Vagina (tissue), 2 donors: ENCODE results near the gene PDE4D.

ENCODE experiments used
- CTCF ChIP-seq, 3 experiments: fragments of 450-650 bp in 2 of 3; fragments of 200-600 bp in 1 of 3; sonication (generic) in 1 of 3; IDR thresholded peaks; one replicate each; pipeline ENCODE4 v1.5.1; 2017 to 2019; ENCODE audit warnings: antibody characterized with exemption in 3 of 3, mild to moderate bottlenecking in 2 of 3, moderate library complexity in 2 of 3
- POLR2A ChIP-seq, 2 donors: fragments of 450-650 bp; IDR thresholded peaks; one replicate each; pipeline ENCODE4 v1.6.1; 2017; ENCODE audit warnings: antibody characterized with exemption in 2 of 2, mild to moderate bottlenecking in 2 of 2, moderate library complexity in 2 of 2
- POLR2AphosphoS5 ChIP-seq, 2 donors: sonication (generic); formaldehyde crosslinking; IDR thresholded peaks; one replicate each; pipeline ENCODE4 v1.9.0; 2017; ENCODE audit warnings: antibody characterized with exemption in 2 of 2, mild to moderate bottlenecking in 2 of 2, low read depth in 1 of 2; ENCODE audit not compliant: insufficient read depth in 1 of 2

- TF ChIP-seq POLR2A (IDR thresholded peaks at IDR 0.05) (no peak), CTCF (IDR thresholded peaks at IDR 0.05) (no peak), POLR2AphosphoS5 (IDR thresholded peaks at IDR 0.05; ENCODE audit: insufficient read depth in 1 of 2, low read depth in 1 of 2) (no peak)
These were observed 607.0 kb downstream of the PDE4D start for GRCh38 chr5:59286510-59286909.
